Mucosa of descending colon (tissue), 3 donors: Measurements from ENCODE around the gene DENND6B. TPM values are rescaled to one million over a fixed set of nuclear protein-coding genes. Genes with fewer than 3 reads are reported as not detected.

Source experiments
- ATAC-seq: fragments of 200-7000 bp; cut with Tn5 transposase; one replicate; pipeline ENCODE4 v1.9.1; 2020; ENCODE audit warnings: mild to moderate bottlenecking, moderate library complexity
- DNase-seq, 3 donors: peaks; one replicate each; pipeline ENCODE4 v3.0.0-alpha.2; 2020
- H3K36me3 ChIP-seq: fragments of 200-600 bp; one replicate; pipeline ENCODE4 v1.8.0; 2021; ENCODE audit warnings: low read depth, mild to moderate bottlenecking
- H3K4me1 ChIP-seq: fragments of 200-600 bp; one replicate; pipeline ENCODE4 v1.8.0; 2021; ENCODE audit warnings: low read depth, mild to moderate bottlenecking
- H3K4me3 ChIP-seq: fragments of 200-600 bp; one replicate; pipeline ENCODE4 v1.8.0; 2021; ENCODE audit warnings: mild to moderate bottlenecking
- H3K9me3 ChIP-seq: fragments of 200-600 bp; one replicate; pipeline ENCODE4 v1.8.0; 2021; ENCODE audit warnings: mild to moderate bottlenecking
- intact Hi-C, 2 donors: fragments of 100-400 bp; cut with DNase I in 1 of 2; cut with micrococcal nuclease in 1 of 2; formaldehyde crosslinking; loops; one replicate each; pipeline versions ENCODE4 v1.11.0 to v1.11.1; 2022; cut with DNase I, micrococcal nuclease
- total RNA-seq, 3 donors: library from RNA; stranded (reverse); fragmentation: NEBNext Ultra II Directional in 2 of 3; extraction: Animal tissue kit (Norgen Biotek cat#: 25700) in 2 of 3; gene quantifications; one replicate each; pipeline versions ENCODE4 v1.2.1 to v1.2.4, GENCODE V29; 2021 to 2023
- TF ChIP-seq, protein P1 (sequence below): fragments of 200-600 bp; IDR thresholded peaks from one replicate; pipeline ENCODE4 v1.8.0; 2022; ENCODE audit warnings: antibody characterized with exemption, mild to moderate bottlenecking
- donor health status: DM: no; HTN: no; CAD: no; lungs with moderate emphysema.
- donor health status: DM: no; HTN: no; CAD: no.
- donor health status: DM: no; HTN: yes; CAD: no.

The DENND6B gene
- total RNA-seq, 3 donors from 2014 or later: 2.8 to 6.3 (median 5.2) TPM

DNA sequence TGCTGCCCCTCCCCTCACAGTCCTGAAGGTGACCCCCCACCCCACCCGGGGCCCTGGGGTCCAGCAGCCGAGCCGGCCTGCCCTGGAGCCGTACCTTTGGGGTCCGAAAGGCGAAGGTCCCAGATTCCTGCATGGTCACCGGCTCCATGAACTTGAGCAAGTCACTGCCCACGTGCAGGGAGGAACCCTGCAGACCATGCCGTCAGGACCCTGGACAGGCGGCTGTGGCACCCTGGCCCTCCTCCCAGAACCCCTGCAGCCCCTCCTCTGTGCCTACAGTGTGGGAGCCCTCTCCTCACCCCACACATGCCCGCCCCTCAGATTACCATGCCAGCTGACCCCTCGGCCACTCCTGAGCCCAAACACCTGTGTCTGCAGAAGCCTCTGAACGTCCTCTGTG lies 42.3 kb downstream of the DENND6B start:
- Histone ChIP-seq H3K4me3 (no peak overlapping the region), H3K36me3 (peaks cover 14% of the 10 kb centered on the region), H3K4me1 (no peaks in the 10 kb centered on the region), H3K9me3 (no peaks in the 10 kb centered on the region)
- DNase-seq: no peak
- TF ChIP-seq, protein P1, sequence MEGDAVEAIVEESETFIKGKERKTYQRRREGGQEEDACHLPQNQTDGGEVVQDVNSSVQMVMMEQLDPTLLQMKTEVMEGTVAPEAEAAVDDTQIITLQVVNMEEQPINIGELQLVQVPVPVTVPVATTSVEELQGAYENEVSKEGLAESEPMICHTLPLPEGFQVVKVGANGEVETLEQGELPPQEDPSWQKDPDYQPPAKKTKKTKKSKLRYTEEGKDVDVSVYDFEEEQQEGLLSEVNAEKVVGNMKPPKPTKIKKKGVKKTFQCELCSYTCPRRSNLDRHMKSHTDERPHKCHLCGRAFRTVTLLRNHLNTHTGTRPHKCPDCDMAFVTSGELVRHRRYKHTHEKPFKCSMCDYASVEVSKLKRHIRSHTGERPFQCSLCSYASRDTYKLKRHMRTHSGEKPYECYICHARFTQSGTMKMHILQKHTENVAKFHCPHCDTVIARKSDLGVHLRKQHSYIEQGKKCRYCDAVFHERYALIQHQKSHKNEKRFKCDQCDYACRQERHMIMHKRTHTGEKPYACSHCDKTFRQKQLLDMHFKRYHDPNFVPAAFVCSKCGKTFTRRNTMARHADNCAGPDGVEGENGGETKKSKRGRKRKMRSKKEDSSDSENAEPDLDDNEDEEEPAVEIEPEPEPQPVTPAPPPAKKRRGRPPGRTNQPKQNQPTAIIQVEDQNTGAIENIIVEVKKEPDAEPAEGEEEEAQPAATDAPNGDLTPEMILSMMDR: no peak
- no peak for ATAC-seq
- intact Hi-C loops: no loop called here

DNA sequence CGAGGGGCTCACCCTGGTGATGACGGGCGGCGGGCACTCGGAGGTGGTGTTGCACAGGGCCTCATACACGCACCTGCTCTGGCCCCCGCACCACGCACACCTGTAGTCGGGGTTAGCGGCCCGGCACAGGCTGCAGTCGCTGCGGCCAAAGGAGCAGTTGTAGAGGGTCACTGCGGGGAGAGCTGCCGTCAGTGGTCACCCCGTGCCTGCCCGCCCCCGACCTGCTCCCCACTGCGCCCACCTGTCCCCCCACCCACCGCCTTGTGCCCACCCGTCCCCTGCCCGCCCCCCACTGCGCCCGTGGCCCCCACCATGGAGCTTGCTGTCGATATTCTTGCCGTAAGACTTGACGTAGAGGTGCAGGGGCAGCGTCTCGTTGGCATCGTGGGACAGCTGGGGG lies 43.0 kb downstream of the DENND6B start:
- no peaks in the 10 kb centered on the region for H3K9me3 ChIP-seq
- H3K36me3 ChIP-seq: peaks cover 16% of the 10 kb centered on the region
- ATAC-seq: no peak
- H3K4me3 ChIP-seq: no peak overlapping the region
- no peak for DNase-seq
- intact Hi-C loops: no loop called here
- no peaks in the 10 kb centered on the region for H3K4me1 ChIP-seq
- TF ChIP-seq, protein P1: no peak

DNA sequence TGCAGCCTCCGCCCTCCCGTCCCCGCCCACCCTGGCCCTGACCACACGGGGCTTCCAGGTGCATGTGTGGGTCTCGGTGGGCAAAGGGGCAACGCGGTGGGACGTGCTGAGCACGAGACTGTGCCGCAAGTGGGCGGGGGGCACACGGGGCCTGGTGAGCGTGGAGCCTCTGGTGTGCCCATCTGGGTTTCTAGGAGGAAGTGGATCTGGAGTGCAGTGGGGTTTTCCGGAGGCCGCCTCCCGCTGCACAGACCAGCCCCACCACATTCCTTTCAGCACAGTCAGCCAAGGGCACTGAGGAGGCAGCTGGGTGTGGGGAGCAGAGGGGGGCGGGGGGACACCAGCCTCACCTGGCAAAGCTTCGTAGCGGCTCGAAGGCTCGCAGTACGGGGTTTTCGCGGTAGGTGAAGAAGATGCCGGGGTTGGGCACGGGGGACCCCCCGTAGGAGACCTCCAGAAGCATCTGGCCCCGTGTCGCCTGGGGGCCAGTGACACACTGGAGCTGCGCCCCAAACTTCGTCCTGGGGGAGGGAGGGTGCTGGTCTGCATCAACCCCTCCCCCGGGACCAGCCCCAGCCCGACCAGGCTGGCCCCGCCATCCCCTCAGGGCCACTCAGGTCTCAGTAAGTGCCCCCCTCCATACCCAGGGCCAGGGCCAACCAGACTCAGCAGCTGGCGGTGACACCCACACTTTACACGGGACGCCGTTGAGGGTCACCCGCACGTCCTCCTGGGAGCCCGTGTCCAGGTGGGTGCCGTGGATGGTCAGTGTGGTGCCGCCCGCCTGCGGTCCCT lies 44.3 kb downstream of the DENND6B start:
- H3K9me3 ChIP-seq: no peaks in the 10 kb centered on the region
- TF ChIP-seq, protein P1: no peak
- no peak overlapping the region for H3K4me3 ChIP-seq
- H3K4me1 ChIP-seq: no peaks in the 10 kb centered on the region
- intact Hi-C loops: no loop called here
- ATAC-seq (peak; percentile 71), DNase-seq (no peak)
- peaks cover 20% of the 10 kb centered on the region for H3K36me3 ChIP-seq

DNA sequence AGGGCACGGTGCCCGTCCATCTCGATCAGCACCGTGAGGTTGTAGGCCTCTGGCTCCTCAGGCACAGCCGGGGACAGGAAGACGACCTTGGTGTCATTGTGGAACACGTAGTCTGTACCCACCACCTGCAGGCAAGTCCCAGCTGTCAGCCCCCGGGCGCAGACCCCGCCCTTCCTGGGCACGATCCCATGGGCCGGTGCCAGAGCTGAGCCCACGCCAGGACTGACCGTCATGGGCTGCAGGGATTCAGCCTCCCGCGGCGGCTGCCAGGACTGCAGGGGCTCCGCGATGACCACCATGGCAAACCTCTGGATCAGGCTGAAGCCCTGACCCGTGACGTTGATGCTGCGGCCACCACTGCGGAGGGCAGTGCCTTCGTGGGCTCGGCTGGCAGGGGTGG lies 44.9 kb downstream of the DENND6B start:
- intact Hi-C loops: no loop called here
- TF ChIP-seq, protein P1: no peak
- H3K36me3 ChIP-seq: peaks cover 14% of the 10 kb centered on the region
- no peaks in the 10 kb centered on the region for H3K4me1 ChIP-seq
- ATAC-seq: no peak
- DNase-seq: no peak
- H3K4me3 ChIP-seq: no peak overlapping the region
- no peaks in the 10 kb centered on the region for H3K9me3 ChIP-seq

DNA sequence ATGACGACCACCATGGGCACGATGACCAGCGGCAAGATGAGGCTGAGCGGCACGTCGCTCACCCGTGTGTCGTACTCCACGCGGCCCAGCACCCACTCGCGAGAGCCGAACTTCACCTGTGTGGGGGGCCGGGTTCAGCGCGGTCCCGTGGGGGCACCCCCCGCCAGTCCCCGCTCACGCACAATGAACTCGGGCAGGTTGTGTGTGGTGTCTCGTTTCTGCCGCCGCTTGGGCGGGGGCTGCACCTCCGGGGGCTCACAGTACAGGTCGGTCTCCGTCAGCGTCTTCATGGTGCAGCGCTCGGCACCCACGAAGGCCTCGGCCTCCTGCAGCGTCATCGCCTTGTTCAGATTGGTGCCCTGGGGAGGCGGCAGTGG lies 45.4 kb downstream of the DENND6B start:
- no peak overlapping the region for H3K4me3 ChIP-seq
- TF ChIP-seq, protein P1: no peak
- no peak for ATAC-seq
- no peaks in the 10 kb centered on the region for H3K9me3 ChIP-seq
- H3K4me1 ChIP-seq: no peaks in the 10 kb centered on the region
- H3K36me3 ChIP-seq: peaks cover 11% of the 10 kb centered on the region
- no peak for DNase-seq
- intact Hi-C loops: no loop called here
